Esophagus muscularis mucosa (tissue), 4 donors: Measurements from ENCODE around the gene INTS15. TPM values are rescaled to one million over a fixed set of nuclear protein-coding genes. Genes with fewer than 3 reads are reported as not detected.

Experiments used
- DNase-seq: peaks from one replicate; pipeline ENCODE4 v3.0.0-alpha.2; 2017; ENCODE audit errors: extremely low spot score
- H3K27ac ChIP-seq, 4 donors: fragments of 200-600 bp; sonication (generic); replicated peaks in 1 of 4; 1 replicate in 3 of 4; 2 replicates in 1 of 4; pipeline ENCODE4 v1.5.1; 2016 to 2019; ENCODE audit warnings: mild to moderate bottlenecking in 1 of 4
- H3K27me3 ChIP-seq, 4 donors: fragments of 200-600 bp; sonication (generic); one replicate each; pipeline versions ENCODE4 v1.5.1 to v1.6.0; 2016 to 2019
- H3K36me3 ChIP-seq, 4 donors: fragments of 200-600 bp; sonication (generic); one replicate each; pipeline ENCODE4 v1.5.1; 2016 to 2019
- H3K4me1 ChIP-seq, 4 donors: fragments of 200-600 bp; sonication (generic); one replicate each; pipeline ENCODE4 v1.5.1; 2016 to 2019
- H3K4me3 ChIP-seq, 4 donors: fragments of 200-600 bp; sonication (generic); 1 replicate in 2 of 4; 2 replicates in 2 of 4; pipeline ENCODE4 v1.5.1; 2016 to 2019; ENCODE audit warnings: mild to moderate bottlenecking in 4 of 4, moderate library complexity in 1 of 4
- H3K9me3 ChIP-seq, 4 donors: fragments of 200-600 bp; sonication (generic); 1 replicate in 3 of 4; 2 replicates in 1 of 4; pipeline ENCODE4 v1.5.1; 2016 to 2019
- CTCF ChIP-seq, 3 experiments: fragments of 200-600 bp in 2 of 3; fragments of 450-650 bp in 1 of 3; sonication (generic) in 2 of 3; IDR thresholded peaks; one replicate each; pipeline ENCODE4 v1.5.1; 2017 to 2019; ENCODE audit warnings: antibody characterized with exemption in 3 of 3, mild to moderate bottlenecking in 2 of 3, moderate library complexity in 1 of 3
- EP300 ChIP-seq: sonication (generic); formaldehyde crosslinking; IDR thresholded peaks from one replicate; pipeline ENCODE4 v1.6.1; 2017; ENCODE audit warnings: antibody characterized with exemption
- POLR2A ChIP-seq: fragments of 450-650 bp; IDR thresholded peaks from one replicate; pipeline ENCODE4 v1.6.1; 2017; ENCODE audit warnings: antibody characterized with exemption, moderate library complexity, mild to moderate bottlenecking, low read depth
- POLR2AphosphoS5 ChIP-seq, 2 donors: sonication (generic); formaldehyde crosslinking; IDR thresholded peaks; one replicate each; pipeline ENCODE4 v1.6.1; 2017; ENCODE audit warnings: antibody characterized with exemption in 2 of 2
- WGBS: methylation state at CpG from one replicate; pipeline ENCODE4 v1.1.5; 2018; 5-methylcytosine and 5-hydroxymethylcytosine counted together
- intact Hi-C: fragments of 100-400 bp; cut with DNase I; formaldehyde crosslinking; loops from one replicate; pipeline ENCODE4 v1.15.1; 2023
- total RNA-seq, 4 donors: library from RNA; depleted of rRNA; stranded (reverse); fragments of >200 nt; gene quantifications; one replicate each; pipeline versions ENCODE4 v1.1.0 to v1.2.1, GENCODE V29; 2016

Gene INTS15
- total RNA-seq = 10 to 100 TPM; 22.5 to 38.9 (median 33.5) TPM

- H3K27ac ChIP-seq = peak within 1 kb of the TSS; percentile 84 to 92 (median 87)
- 2% methylated on average over 9 of the region's 107 CpGs for WGBS
- peaks cover 33 to 79% (median 65%) of the 10 kb centered on the region in 4 donors for H3K36me3 ChIP-seq
- TF ChIP-seq EP300 (no peak), POLR2AphosphoS5 (IDR thresholded peaks at IDR 0.05) (peak; percentile 17 to 69), POLR2A (no peak), CTCF (IDR thresholded peaks at IDR 0.05) (peak; percentile 84 to 93 (median 90))
- H3K27me3 ChIP-seq = no peaks in the 10 kb centered on the region
- no peak for DNase-seq
- H3K4me3 ChIP-seq = peak within 1 kb of the TSS; percentile 84 to 92 (median 88)
- no peaks in the 10 kb centered on the region for H3K9me3 ChIP-seq
- intact Hi-C loops = no loop called here
- peaks cover 13 to 24% (median 21%) of the 10 kb centered on the region in 4 donors for H3K4me1 ChIP-seq
Observed at GRCh38 chr7:6589829-6590644, at the start of gene INTS15. TSS of gene INTS15 (plus strand) at chr7:6590021. CDS start at chr7:6590284, 263 bp downstream.

DNA sequence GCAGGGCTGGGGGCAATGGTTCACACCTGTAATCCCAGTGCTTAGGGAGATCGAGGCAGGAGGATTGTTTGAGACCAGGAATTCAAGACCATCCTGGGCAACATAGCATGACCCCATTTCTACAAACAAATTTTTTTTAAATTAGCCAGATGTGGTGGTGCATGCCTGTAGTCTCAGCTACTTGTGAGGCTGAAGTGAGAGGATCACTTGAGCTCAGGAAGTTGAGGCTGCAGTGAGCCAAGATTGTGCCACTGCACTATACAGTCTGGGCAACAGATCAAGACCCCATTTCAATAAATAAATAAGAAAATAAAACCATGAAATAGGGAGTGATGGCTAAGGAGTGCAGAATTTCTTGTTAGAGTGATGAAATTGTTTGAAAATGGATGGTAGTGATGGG is 47.5 kb upstream of the INTS15 start:
- 86% methylated on average over 1 of the region's 1 CpG for WGBS

DNA sequence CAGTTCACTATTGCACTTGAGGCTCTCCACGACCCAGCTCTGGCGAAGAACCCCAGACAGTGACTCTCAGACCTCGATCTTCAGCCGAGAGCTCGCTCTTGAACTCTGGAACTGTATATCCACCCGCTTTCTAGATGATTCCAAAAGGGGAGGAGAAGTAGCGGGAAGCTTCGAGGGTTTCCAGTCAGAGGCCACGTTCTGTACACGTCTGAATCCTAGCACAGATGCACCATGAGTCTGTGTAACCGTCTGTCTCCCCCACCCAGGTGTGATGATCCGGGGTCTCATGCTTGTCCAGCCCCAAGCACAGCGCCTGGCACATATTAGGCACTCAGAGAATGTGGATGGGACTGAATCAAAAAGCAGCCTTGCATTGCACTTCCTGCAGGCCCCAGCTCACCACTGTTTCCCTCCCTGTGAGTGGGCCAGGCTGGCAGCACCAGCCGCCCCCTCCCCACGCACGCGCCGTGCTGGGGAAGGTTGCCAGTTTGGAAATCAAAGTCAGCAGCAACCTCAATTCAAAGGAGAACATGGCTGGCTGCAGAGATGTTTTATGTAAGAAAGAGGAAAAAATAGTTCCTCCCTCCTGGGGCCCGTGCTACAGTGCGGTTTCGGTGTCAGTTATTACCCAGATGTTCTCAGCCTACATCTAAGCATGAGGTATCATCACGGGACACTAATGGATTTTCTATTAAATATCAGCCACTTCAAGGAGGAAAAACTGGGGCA is 44.3 kb upstream of the INTS15 start:
- H3K27ac ChIP-seq = no peak overlapping the region
- DNase-seq = no peak
- WGBS = 74% methylated on average over 21 of the region's 22 CpGs
- H3K36me3 ChIP-seq = no peaks in the 10 kb centered on the region
- H3K9me3 ChIP-seq = no peaks in the 10 kb centered on the region
- no peak overlapping the region for H3K4me3 ChIP-seq
- H3K4me1 ChIP-seq = no peaks in the 10 kb centered on the region
- intact Hi-C loops = no loop called here
- TF ChIP-seq EP300 (no peak), POLR2AphosphoS5 (IDR thresholded peaks at IDR 0.05) (no peak), POLR2A (no peak)
- H3K27me3 ChIP-seq = peaks cover 0 to 10% (median 0%) of the 10 kb centered on the region in 4 donors

More for the DNA sequence above, 47.5 kb upstream of the INTS15 start:
- Histone ChIP-seq H3K9me3 (no peaks in the 10 kb centered on the region), H3K27me3 (peaks cover 0 to 40% (median 7%) of the 10 kb centered on the region in 4 donors), H3K4me1 (no peaks in the 10 kb centered on the region), H3K36me3 (no peaks in the 10 kb centered on the region), H3K27ac (no peak overlapping the region), H3K4me3 (no peak overlapping the region)
- intact Hi-C loops = no loop called here
- DNase-seq = no peak
- TF ChIP-seq EP300 = no peak
- no peak for TF ChIP-seq CTCF (IDR thresholded peaks at IDR 0.05)

DNA sequence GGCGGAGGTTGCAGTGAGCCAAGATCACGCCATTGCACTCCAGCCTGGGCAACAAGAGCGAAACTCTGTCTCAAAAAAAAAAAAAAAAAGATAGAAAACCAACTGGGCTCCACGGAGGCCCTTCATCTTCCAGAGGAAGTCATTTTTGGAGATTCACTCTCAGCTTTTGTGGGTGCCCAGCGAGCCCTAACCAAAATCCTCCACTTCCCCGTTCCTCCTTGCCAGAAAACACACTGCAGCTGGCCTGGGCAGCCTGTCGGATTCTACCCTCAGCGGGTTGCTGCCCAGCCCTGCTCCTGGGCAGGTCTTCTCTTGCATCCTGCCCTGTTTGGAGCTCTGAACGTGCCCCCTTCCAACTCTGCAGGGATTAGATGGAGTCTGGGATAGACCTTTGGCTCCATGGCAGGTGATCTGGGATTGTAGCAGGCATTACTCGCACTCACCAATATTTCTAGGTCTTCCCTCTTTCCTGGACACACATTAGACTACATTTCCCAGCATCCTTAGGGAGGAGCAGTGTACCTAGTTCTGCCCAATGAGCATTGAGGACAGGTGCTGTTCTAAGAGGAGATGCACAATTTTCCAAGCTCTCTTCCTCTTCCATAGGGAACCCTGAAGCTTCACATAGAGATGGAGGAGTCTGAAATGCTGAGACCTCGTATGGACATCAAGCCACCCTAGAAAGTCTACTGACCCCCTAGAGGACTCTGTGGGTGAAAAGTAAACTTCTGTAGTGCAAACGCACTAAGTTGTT is 43.1 kb upstream of the INTS15 start:
- H3K27ac ChIP-seq = no peak overlapping the region
- H3K27me3 ChIP-seq = peaks cover 0 to 11% (median 0%) of the 10 kb centered on the region in 4 donors
- WGBS = 84% methylated on average over 12 of the region's 12 CpGs
- no peak for DNase-seq
- H3K4me1 ChIP-seq = no peaks in the 10 kb centered on the region
- H3K4me3 ChIP-seq = no peak overlapping the region
- H3K9me3 ChIP-seq = no peaks in the 10 kb centered on the region
- intact Hi-C loops = no loop called here
- no peak for TF ChIP-seq CTCF (IDR thresholded peaks at IDR 0.05)
- no peak for TF ChIP-seq POLR2AphosphoS5 (IDR thresholded peaks at IDR 0.05)
- no peak for TF ChIP-seq POLR2A
- TF ChIP-seq EP300 = no peak
- no peaks in the 10 kb centered on the region for H3K36me3 ChIP-seq

DNA sequence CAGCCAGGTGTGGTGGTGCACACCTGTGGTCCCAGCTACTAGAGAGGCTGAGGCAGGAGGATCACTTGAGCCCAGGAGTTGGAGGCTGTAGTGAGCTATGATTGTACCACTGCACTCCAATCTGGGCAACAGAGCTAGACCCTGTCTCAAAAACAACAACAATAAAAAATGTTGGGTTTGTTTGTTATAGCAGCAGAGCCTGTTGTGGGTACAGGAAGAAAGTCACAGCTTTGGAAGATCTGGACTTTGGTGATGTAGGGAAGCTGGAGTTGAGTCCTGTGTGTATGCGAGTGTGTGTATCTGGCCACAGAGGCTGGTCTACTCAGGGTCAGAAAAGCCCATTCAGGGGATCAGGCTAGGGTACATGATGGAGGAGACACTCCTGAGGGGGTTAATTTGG is 42.4 kb upstream of the INTS15 start:
- DNase-seq = no peak
- intact Hi-C loops = no loop called here
- H3K27ac ChIP-seq = no peak overlapping the region
- H3K4me3 ChIP-seq = no peak overlapping the region
- peaks cover 0 to 11% (median 0%) of the 10 kb centered on the region in 4 donors for H3K27me3 ChIP-seq
- no peaks in the 10 kb centered on the region for H3K36me3 ChIP-seq
- H3K9me3 ChIP-seq = no peaks in the 10 kb centered on the region
- no peaks in the 10 kb centered on the region for H3K4me1 ChIP-seq
- 87% methylated on average over 1 of the region's 1 CpG for WGBS
- TF ChIP-seq EP300 (no peak), POLR2AphosphoS5 (IDR thresholded peaks at IDR 0.05) (no peak), CTCF (IDR thresholded peaks at IDR 0.05) (no peak), POLR2A (no peak)
